LoVo (cell line): ENCODE data around the gene PEX14.

Experiments
- DNase-seq: peaks from one replicate; pipeline ENCODE4 v3.0.0-alpha.2; 2016; ENCODE audit warnings: low spot score

PEX14 gene

DNA sequence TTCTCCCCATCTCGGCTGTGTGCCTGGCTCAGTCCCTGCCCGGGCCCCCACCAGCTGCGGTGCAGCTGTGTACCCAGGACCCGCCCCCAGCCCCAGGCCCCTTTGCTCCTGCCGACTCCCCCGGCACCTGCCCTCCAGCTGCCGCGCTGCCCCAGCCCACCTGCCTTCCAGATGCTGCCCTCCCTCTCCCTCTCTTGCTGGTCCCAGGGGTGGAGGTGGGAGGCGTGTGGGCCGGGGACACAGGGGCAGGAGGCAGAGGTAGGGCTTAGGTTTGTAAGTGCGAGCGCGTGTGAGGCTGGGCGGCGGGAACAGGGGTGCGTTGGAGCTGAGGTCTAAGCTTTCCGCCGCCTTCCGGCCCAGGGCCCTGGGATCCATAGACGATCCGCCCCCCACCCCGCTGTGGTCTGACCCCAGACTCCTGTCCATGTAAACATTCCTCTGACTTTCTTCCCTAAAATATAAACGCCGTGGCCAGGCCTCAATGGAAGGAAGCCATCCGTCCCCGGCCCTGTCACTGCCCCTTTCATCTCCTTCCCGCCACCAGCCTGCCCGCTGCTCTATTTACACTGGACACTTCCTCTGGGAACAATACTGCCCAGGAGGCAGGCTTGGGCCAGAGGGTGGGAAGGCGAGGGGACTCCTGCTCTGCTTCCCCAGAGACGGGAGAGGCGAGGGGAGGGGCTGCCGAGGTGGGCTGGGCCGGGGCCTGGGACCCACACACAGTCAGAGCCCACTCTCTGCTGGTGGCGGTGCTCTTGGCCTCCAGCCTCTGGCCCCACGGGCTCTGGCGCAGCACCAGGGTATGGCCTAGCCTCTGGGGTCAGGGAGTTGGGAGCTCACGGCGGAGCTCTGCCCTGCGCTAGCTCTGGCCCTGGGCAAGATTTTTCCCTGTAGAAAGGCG is 193.4 kb downstream of the PEX14 start:
- DNase-seq, result no peak

DNA sequence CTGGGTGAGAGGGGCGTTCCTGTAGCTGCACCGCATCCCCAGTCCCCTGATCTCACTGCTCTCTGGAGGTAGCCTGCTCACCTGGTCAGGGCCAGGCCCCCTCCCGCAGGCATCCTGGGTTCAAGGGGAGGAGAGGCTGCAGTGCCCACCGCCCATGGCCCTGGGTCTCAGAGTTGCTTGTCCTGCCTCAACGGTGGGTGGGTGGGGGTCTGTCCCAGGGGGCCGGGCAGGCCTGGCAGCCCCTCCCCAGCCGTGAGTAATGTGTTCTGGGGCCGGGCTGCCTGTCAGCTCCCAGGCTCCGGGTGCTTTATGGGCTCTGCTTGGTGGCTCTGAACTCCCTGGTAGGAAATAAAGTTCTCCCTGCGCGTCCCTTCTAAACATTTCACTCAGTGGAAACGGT is 194.8 kb downstream of the PEX14 start:
- no peak for DNase-seq

- no peak for DNase-seq
Observed at GRCh38 chr1:10670190-10670589, 195.4 kb downstream of the PEX14 start.

- DNase-seq, result no peak
Observed at GRCh38 chr1:10671090-10671489, 196.3 kb downstream of the PEX14 start.

- DNase-seq, result no peak
Observed at GRCh38 chr1:10671622-10672342, 197.0 kb downstream of the PEX14 start.

GRCh38 chr1:10672343-10673050 is 197.7 kb downstream of the PEX14 start:
- no peak for DNase-seq

DNA sequence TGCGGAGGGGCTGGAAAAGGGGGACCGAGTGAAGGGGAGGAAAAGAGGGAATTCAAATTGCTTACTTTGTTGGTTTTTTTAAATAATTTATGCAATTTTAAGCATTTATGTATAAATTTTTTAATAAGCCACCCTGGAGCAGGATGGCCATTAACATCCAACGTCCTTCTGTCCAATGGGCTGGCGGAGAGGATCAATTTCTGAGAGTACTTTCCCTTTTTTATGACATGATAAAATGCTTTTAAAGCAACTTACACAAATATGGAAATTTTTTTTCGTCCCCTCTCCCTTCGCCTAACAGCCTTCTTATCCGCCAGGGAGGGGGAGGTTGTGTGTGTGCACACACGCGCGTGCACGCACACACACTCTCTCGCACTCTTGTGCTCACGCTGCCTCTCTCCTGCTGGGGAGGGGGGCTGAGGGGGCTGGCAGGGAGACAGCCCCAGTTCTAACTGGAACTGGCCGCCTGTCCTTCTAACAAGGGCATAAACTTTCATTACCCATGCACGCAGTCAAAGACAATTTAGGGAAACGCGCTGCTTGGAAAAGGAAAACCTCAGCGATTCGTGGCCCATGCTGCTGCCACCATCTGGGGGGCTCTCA is 198.5 kb downstream of the PEX14 start:
- DNase-seq, result no peak

DNA sequence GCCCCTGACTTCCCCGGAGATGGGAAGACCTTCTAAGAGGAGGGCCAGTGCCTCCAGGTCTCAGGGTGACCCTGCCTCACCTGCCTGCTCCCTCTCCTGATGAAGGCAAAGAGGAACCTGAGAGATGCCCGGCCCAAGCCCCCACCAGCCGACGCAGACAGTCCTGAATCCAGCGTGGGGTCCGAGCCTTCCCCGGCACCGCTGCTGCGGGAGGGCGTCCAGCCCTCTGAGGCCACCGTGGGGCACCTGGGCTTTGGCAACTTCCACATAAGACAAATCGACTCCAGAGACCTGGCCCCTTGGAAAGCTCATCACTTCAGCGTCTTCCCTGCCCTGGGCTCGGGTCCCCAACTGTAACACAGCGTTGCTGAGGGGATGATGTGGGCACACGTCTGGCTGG is 199.5 kb downstream of the PEX14 start:
- DNase-seq, result no peak

- DNase-seq, result no peak
Observed at GRCh38 chr1:10674700-10675609, 200.2 kb downstream of the PEX14 start.

- no peak for DNase-seq
Observed at GRCh38 chr1:10675813-10676212, 201.1 kb downstream of the PEX14 start.

- DNase-seq, result no peak
Observed at GRCh38 chr1:10676963-10677362, 202.2 kb downstream of the PEX14 start.

DNA sequence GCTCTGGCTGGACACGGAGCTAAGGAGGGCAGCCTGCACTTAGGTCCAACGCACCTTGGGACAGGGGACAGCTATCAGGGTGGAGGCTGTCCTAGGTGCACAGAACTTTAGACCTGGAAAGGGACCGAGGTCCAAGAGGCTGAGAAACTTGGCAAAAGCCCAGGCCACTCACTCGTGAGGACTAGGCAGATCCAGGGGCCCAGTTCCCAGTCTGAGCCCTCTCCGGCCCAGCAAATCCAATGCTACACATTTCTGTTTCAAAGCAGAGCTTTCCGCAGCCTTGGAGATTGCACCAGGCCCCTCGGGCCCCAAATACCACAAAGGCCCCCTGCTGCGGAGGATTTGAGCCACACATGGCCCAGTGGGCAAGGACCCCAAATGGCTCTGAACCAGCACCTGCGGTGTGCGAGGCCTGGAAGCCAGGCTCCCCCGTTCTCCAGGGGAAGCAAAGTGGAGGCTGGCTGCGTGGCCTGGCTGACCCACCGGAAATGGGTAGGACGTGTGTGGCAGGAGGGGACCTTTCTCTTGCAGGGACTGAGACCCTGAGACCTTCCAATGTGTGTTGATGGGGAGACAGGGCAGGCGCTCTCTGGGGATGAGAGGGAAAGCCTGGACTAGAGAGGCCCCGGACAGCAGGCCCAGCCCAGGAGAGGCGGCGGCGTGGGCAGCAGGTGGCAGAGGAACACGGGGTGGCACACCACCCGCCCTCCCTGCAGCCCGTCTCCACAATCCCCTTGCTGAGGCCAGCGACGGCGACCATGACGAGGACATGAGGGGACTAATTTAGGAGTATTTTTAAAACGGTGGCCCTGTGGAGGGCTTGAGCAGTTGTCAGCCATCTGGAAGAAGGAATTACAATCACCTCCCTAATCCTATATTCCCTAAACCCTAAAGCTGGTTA is 203.0 kb downstream of the PEX14 start:
- no peak for DNase-seq

GRCh38 chr1:10678402-10678801 is 203.7 kb downstream of the PEX14 start:
- no peak for DNase-seq

- DNase-seq, result no peak
Observed at GRCh38 chr1:10678852-10679251, 204.1 kb downstream of the PEX14 start.

- no peak for DNase-seq
Observed at GRCh38 chr1:10679496-10680220, 204.9 kb downstream of the PEX14 start.
